Measurements from ENCODE around the gene ARPC1A.
A peak's percentile ranks its signal among the peaks of the same experiment; 100 is the strongest.

The ARPC1A gene

GRCh38 chr7:99403764-99404163, 78.1 kb downstream of the ARPC1A start:
- no peak for DNase-seq (ENCODE audit: low read depth)
- H3K4me3 ChIP-seq (ENCODE audit: control insufficient read depth, low read depth, low read length): no peak overlapping the region
- TF ChIP-seq CTCF (conservative IDR thresholded peaks at IDR 0.05; ENCODE audit: control insufficient read depth, insufficient read depth, low read depth, low read length): no peak

GRCh38 chr7:99404235-99404976, 78.7 kb downstream of the ARPC1A start:
- TF ChIP-seq CTCF (conservative IDR thresholded peaks at IDR 0.05; ENCODE audit: control insufficient read depth, insufficient read depth, low read depth, low read length): no peak
- no peak overlapping the region for H3K4me3 ChIP-seq (ENCODE audit: control insufficient read depth, low read depth, low read length)
- peak; percentile 93 for DNase-seq (ENCODE audit: low read depth)

- H3K4me3 ChIP-seq (ENCODE audit: control insufficient read depth, low read depth, low read length): no peak overlapping the region
- TF ChIP-seq CTCF (conservative IDR thresholded peaks at IDR 0.05; ENCODE audit: control insufficient read depth, insufficient read depth, low read depth, low read length): no peak
- DNase-seq (ENCODE audit: low read depth): no peak
Observed at GRCh38 chr7:99404977-99405320, 79.3 kb downstream of the ARPC1A start.

GRCh38 chr7:99406557-99406956, 80.9 kb downstream of the ARPC1A start:
- DNase-seq (ENCODE audit: low read depth): no peak
- no peak overlapping the region for H3K4me3 ChIP-seq (ENCODE audit: control insufficient read depth, low read depth, low read length)
- TF ChIP-seq CTCF (conservative IDR thresholded peaks at IDR 0.05; ENCODE audit: control insufficient read depth, insufficient read depth, low read depth, low read length): no peak

- H3K4me3 ChIP-seq (ENCODE audit: control insufficient read depth, low read depth, low read length): peak overlapping the region; percentile 98
- DNase-seq (ENCODE audit: low read depth): peak; percentile 93
- no peak for TF ChIP-seq CTCF (conservative IDR thresholded peaks at IDR 0.05; ENCODE audit: control insufficient read depth, insufficient read depth, low read depth, low read length)
Observed at GRCh38 chr7:99407872-99408378, 82.2 kb downstream of the ARPC1A start.

GRCh38 chr7:99408379-99409191, 82.9 kb downstream of the ARPC1A start, which contains the start of the genes BUD31 and PDAP1:
TSS of gene BUD31 (plus strand) at chr7:99408969. CDS start at chr7:99411093, 2,124 bp downstream.
TSS of gene PDAP1 (minus strand) at chr7:99408597. CDS start at chr7:99408548, 49 bp downstream.
- peak; percentile 94 for DNase-seq (ENCODE audit: low read depth)
- TF ChIP-seq CTCF (conservative IDR thresholded peaks at IDR 0.05; ENCODE audit: control insufficient read depth, insufficient read depth, low read depth, low read length): no peak
- H3K4me3 ChIP-seq (ENCODE audit: control insufficient read depth, low read depth, low read length): peak within 1 kb of the TSS; percentile 98
